Measurements from ENCODE around the gene RNF175.

DNA sequence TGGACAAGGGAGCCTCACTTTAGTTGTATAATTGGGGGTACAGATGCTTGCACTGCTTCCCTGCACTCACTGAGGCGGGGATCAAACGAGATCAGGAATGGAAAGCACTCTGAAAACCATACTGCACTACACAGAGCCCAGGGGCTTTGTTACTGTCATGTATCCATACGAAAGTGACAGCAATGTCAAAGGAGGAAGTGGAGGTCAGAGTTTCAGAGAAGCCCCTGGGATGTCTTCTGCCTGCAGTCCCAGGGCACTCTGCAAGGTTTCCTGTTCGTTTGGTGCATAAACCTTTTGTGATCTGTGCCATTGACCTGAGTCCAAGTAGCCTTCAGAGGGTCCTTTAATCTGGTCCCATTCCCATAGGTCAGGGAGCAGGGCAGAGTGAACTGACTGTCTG is 31.2 kb downstream of the RNF175 start:
- TF ChIP-seq POLR2A (IDR thresholded peaks at IDR 0.05): no peak
- TF ChIP-seq, protein P1, sequence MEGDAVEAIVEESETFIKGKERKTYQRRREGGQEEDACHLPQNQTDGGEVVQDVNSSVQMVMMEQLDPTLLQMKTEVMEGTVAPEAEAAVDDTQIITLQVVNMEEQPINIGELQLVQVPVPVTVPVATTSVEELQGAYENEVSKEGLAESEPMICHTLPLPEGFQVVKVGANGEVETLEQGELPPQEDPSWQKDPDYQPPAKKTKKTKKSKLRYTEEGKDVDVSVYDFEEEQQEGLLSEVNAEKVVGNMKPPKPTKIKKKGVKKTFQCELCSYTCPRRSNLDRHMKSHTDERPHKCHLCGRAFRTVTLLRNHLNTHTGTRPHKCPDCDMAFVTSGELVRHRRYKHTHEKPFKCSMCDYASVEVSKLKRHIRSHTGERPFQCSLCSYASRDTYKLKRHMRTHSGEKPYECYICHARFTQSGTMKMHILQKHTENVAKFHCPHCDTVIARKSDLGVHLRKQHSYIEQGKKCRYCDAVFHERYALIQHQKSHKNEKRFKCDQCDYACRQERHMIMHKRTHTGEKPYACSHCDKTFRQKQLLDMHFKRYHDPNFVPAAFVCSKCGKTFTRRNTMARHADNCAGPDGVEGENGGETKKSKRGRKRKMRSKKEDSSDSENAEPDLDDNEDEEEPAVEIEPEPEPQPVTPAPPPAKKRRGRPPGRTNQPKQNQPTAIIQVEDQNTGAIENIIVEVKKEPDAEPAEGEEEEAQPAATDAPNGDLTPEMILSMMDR (IDR thresholded peaks at IDR 0.05): no peak

Data from adrenal gland (tissue), 5 donors.